Neutrophil (primary cell): ENCODE measurements around the gene LYPD6B.
A peak's percentile ranks its signal among the peaks of the same experiment; 100 is the strongest.

Source experiments
- H3K27ac ChIP-seq: fragments of 200-600 bp; sonication (generic); 2 replicates; pipeline ENCODE4 v1.5.1; 2016; ENCODE audit warnings: mild to moderate bottlenecking, moderate library complexity
- H3K27me3 ChIP-seq: fragments of 200-600 bp; sonication (generic); 2 replicates; pipeline ENCODE4 v1.6.0; 2016; ENCODE audit warnings: mild to moderate bottlenecking
- H3K36me3 ChIP-seq: fragments of 200-600 bp; sonication (generic); 2 replicates; pipeline ENCODE4 v1.5.1; 2017
- H3K4me1 ChIP-seq, 2 experiments: fragments of 200-600 bp in 1 of 2; sonication (generic) in 1 of 2; 1 replicate in 1 of 2; 2 replicates in 1 of 2; pipeline versions ENCODE4 v1.5.1 to v1.6.1; 2013 to 2016; ENCODE audit warnings: low read depth in 1 of 2, low read length in 1 of 2, mild to moderate bottlenecking in 1 of 2, moderate library complexity in 1 of 2; ENCODE audit not compliant: control insufficient read depth in 1 of 2, insufficient read depth in 1 of 2
- H3K4me3 ChIP-seq, 2 experiments: fragments of 200-600 bp in 1 of 2; sonication (generic) in 1 of 2; 1 replicate in 1 of 2; 2 replicates in 1 of 2; pipeline ENCODE4 v1.5.1; 2013 to 2016; ENCODE audit warnings: low read depth in 1 of 2, low read length in 1 of 2, mild to moderate bottlenecking in 1 of 2, moderate library complexity in 1 of 2
- H3K9me3 ChIP-seq: fragments of 200-600 bp; sonication (generic); 2 replicates; pipeline ENCODE4 v1.5.1; 2016
- CTCF ChIP-seq: fragments of 200-600 bp; sonication (generic); IDR thresholded peaks from 2 replicates; pipeline ENCODE4 v1.5.1; 2016; ENCODE audit warnings: antibody characterized with exemption

Gene LYPD6B

GRCh38 chr2:149155988-149156387, 117.5 kb downstream of the LYPD6B start:
- Histone ChIP-seq H3K9me3 (no peaks in the 10 kb centered on the region), H3K4me1 (peaks cover 57 to 61% of the 10 kb centered on the region in 2 experiments), H3K4me3 (no peak overlapping the region), H3K27ac (no peak overlapping the region), H3K27me3 (no peaks in the 10 kb centered on the region), H3K36me3 (no peaks in the 10 kb centered on the region)
- TF ChIP-seq CTCF: no peak

- Histone ChIP-seq H3K27ac (no peak overlapping the region), H3K27me3 (no peaks in the 10 kb centered on the region), H3K36me3 (no peaks in the 10 kb centered on the region), H3K9me3 (no peaks in the 10 kb centered on the region), H3K4me3 (no peak overlapping the region), H3K4me1 (peaks cover 57 to 61% of the 10 kb centered on the region in 2 experiments)
- no peak for TF ChIP-seq CTCF
Measured at GRCh38 chr2:149156971-149157740, 118.7 kb downstream of the LYPD6B start.

GRCh38 chr2:149158957-149159356, 120.5 kb downstream of the LYPD6B start:
- Histone ChIP-seq H3K4me3 (no peak overlapping the region), H3K27me3 (no peaks in the 10 kb centered on the region), H3K27ac (no peak overlapping the region), H3K36me3 (no peaks in the 10 kb centered on the region), H3K4me1 (peaks cover 48 to 52% of the 10 kb centered on the region in 2 experiments), H3K9me3 (no peaks in the 10 kb centered on the region)
- no peak for TF ChIP-seq CTCF

- Histone ChIP-seq H3K36me3 (no peaks in the 10 kb centered on the region), H3K4me3 (no peak overlapping the region), H3K27ac (no peak overlapping the region), H3K4me1 (peaks cover 36 to 40% of the 10 kb centered on the region in 2 experiments), H3K27me3 (no peaks in the 10 kb centered on the region), H3K9me3 (no peaks in the 10 kb centered on the region)
- TF ChIP-seq CTCF: no peak
Measured at GRCh38 chr2:149160195-149160594, 121.7 kb downstream of the LYPD6B start.

- Histone ChIP-seq H3K9me3 (no peaks in the 10 kb centered on the region), H3K4me3 (peak overlapping the region in 1 of 2 experiments; percentile 12), H3K4me1 (peaks cover 31 to 35% of the 10 kb centered on the region in 2 experiments), H3K27ac (peak overlapping the region; percentile 81), H3K36me3 (no peaks in the 10 kb centered on the region), H3K27me3 (no peaks in the 10 kb centered on the region)
- TF ChIP-seq CTCF: no peak
Measured at GRCh38 chr2:149160701-149161217, 122.3 kb downstream of the LYPD6B start.
